Activated naive CD8-positive, alpha-beta T cell treated with anti-CD3 and anti-CD28 coated beads for 36 hours (primary cell): Measurements from ENCODE around the gene MVD. TPM values are rescaled to one million over a fixed set of nuclear protein-coding genes. Genes with fewer than 3 reads are reported as not detected.

ENCODE experiments used
- DNase-seq: peaks from one replicate; pipeline ENCODE4 v3.0.0; 2021
- H3K27ac Mint-ChIP-seq: one replicate; pipeline ENCODE4 v1.8.0; 2022; ENCODE audit warnings: mild to moderate bottlenecking, moderate library complexity, mixed read lengths
- H3K27me3 Mint-ChIP-seq: one replicate; pipeline ENCODE4 v1.8.0; 2022; ENCODE audit warnings: mild to moderate bottlenecking, mixed read lengths
- H3K36me3 Mint-ChIP-seq: one replicate; pipeline ENCODE4 v1.8.0; 2021; ENCODE audit warnings: mild to moderate bottlenecking, mixed read lengths
- H3K4me1 Mint-ChIP-seq: one replicate; pipeline ENCODE4 v1.8.0; 2021; ENCODE audit warnings: mixed read lengths
- H3K4me3 Mint-ChIP-seq: one replicate; pipeline ENCODE4 v1.8.0; 2022; ENCODE audit warnings: mild to moderate bottlenecking, moderate library complexity, mixed read lengths
- H3K9me3 Mint-ChIP-seq: one replicate; pipeline ENCODE4 v1.8.0; 2022; ENCODE audit warnings: mixed read lengths
- total RNA-seq, 2 experiments: library from RNA; stranded (reverse); gene quantifications; one replicate each; pipeline ENCODE4 v1.2.3, GENCODE V29; 2021

Gene MVD
- total RNA-seq, 2 experiments from 2014 or later, result 53.3 to 56.6 TPM

- no peaks in the 10 kb centered on the region for H3K27me3 Mint-ChIP-seq
- DNase-seq, result no peak
- H3K36me3 Mint-ChIP-seq, result peaks cover 7% of the 10 kb centered on the region
- peak overlapping the region; percentile 72 for H3K27ac Mint-ChIP-seq
- peak overlapping the region; percentile 90 for H3K4me3 Mint-ChIP-seq
- H3K9me3 Mint-ChIP-seq, result no peaks in the 10 kb centered on the region
- H3K4me1 Mint-ChIP-seq, result peaks cover 15% of the 10 kb centered on the region
Observed at GRCh38 chr16:88649195-88649923, 13.5 kb downstream of the MVD start.

GRCh38 chr16:88647178-88648070 lies 15.5 kb downstream of the MVD start:
- no peaks in the 10 kb centered on the region for H3K27me3 Mint-ChIP-seq
- no peaks in the 10 kb centered on the region for H3K9me3 Mint-ChIP-seq
- H3K4me3 Mint-ChIP-seq, result no peak overlapping the region
- peaks cover 16% of the 10 kb centered on the region for H3K4me1 Mint-ChIP-seq
- DNase-seq, result no peak
- peaks cover 14% of the 10 kb centered on the region for H3K36me3 Mint-ChIP-seq
- no peak overlapping the region for H3K27ac Mint-ChIP-seq

- H3K4me3 Mint-ChIP-seq, result no peak overlapping the region
- H3K27ac Mint-ChIP-seq, result no peak overlapping the region
- H3K27me3 Mint-ChIP-seq, result no peaks in the 10 kb centered on the region
- peaks cover 14% of the 10 kb centered on the region for H3K4me1 Mint-ChIP-seq
- no peak for DNase-seq
- H3K36me3 Mint-ChIP-seq, result peaks cover 17% of the 10 kb centered on the region
- no peaks in the 10 kb centered on the region for H3K9me3 Mint-ChIP-seq
Observed at GRCh38 chr16:88646345-88647034, 16.4 kb downstream of the MVD start.

- Mint-ChIP-seq H3K4me1 (peaks cover 9% of the 10 kb centered on the region), H3K27me3 (no peaks in the 10 kb centered on the region)
Observed at GRCh38 chr16:88645941-88646340, 16.9 kb downstream of the MVD start.

GRCh38 chr16:88645455-88645854 lies 17.4 kb downstream of the MVD start:
- H3K4me1 Mint-ChIP-seq, result peaks cover 9% of the 10 kb centered on the region
- peaks cover 2% of the 10 kb centered on the region for H3K27me3 Mint-ChIP-seq
- H3K4me3 Mint-ChIP-seq, result no peak overlapping the region
- peaks cover 16% of the 10 kb centered on the region for H3K36me3 Mint-ChIP-seq
- no peaks in the 10 kb centered on the region for H3K9me3 Mint-ChIP-seq
- H3K27ac Mint-ChIP-seq, result no peak overlapping the region
- no peak for DNase-seq

More at GRCh38 chr16:88645941-88646340, 16.9 kb downstream of the MVD start:
- H3K4me3 Mint-ChIP-seq, result no peak overlapping the region
- peaks cover 17% of the 10 kb centered on the region for H3K36me3 Mint-ChIP-seq
- no peak for DNase-seq
- no peak overlapping the region for H3K27ac Mint-ChIP-seq
- H3K9me3 Mint-ChIP-seq, result no peaks in the 10 kb centered on the region

- DNase-seq, result no peak
- Mint-ChIP-seq H3K4me1 (peaks cover 13% of the 10 kb centered on the region), H3K27me3 (peaks cover 13% of the 10 kb centered on the region), H3K9me3 (no peaks in the 10 kb centered on the region), H3K36me3 (peaks cover 11% of the 10 kb centered on the region), H3K27ac (no peak overlapping the region), H3K4me3 (no peak overlapping the region)
Observed at GRCh38 chr16:88643644-88643932, 19.3 kb downstream of the MVD start.

- H3K4me3 Mint-ChIP-seq, result no peak overlapping the region
- DNase-seq, result no peak
- peaks cover 11% of the 10 kb centered on the region for H3K36me3 Mint-ChIP-seq
- peaks cover 17% of the 10 kb centered on the region for H3K4me1 Mint-ChIP-seq
- peaks cover 18% of the 10 kb centered on the region for H3K27me3 Mint-ChIP-seq
- no peaks in the 10 kb centered on the region for H3K9me3 Mint-ChIP-seq
- no peak overlapping the region for H3K27ac Mint-ChIP-seq
Observed at GRCh38 chr16:88642881-88643643, 19.8 kb downstream of the MVD start.

- Mint-ChIP-seq H3K4me1 (peaks cover 32% of the 10 kb centered on the region), H3K27me3 (peaks cover 33% of the 10 kb centered on the region), H3K27ac (no peak overlapping the region), H3K9me3 (peaks cover 2% of the 10 kb centered on the region), H3K4me3 (no peak overlapping the region), H3K36me3 (peaks cover 15% of the 10 kb centered on the region)
- DNase-seq, result no peak
Observed at GRCh38 chr16:88640498-88641247, 22.2 kb downstream of the MVD start.

- peaks cover 2% of the 10 kb centered on the region for H3K9me3 Mint-ChIP-seq
- H3K4me1 Mint-ChIP-seq, result peaks cover 35% of the 10 kb centered on the region
- no peak overlapping the region for H3K4me3 Mint-ChIP-seq
- peaks cover 15% of the 10 kb centered on the region for H3K36me3 Mint-ChIP-seq
- DNase-seq, result no peak
- H3K27ac Mint-ChIP-seq, result no peak overlapping the region
- peaks cover 33% of the 10 kb centered on the region for H3K27me3 Mint-ChIP-seq
Observed at GRCh38 chr16:88640039-88640495, 22.8 kb downstream of the MVD start.

GRCh38 chr16:88639231-88640038 lies 23.5 kb downstream of the MVD start:
- peaks cover 33% of the 10 kb centered on the region for H3K27me3 Mint-ChIP-seq
- H3K9me3 Mint-ChIP-seq, result peaks cover 2% of the 10 kb centered on the region
- H3K4me3 Mint-ChIP-seq, result no peak overlapping the region
- H3K4me1 Mint-ChIP-seq, result peaks cover 34% of the 10 kb centered on the region
- DNase-seq, result no peak
- peaks cover 15% of the 10 kb centered on the region for H3K36me3 Mint-ChIP-seq
- H3K27ac Mint-ChIP-seq, result no peak overlapping the region

GRCh38 chr16:88638323-88639230 lies 24.3 kb downstream of the MVD start, which contains the start of gene IL17C:
TSS of gene IL17C (plus strand) at chr16:88638572. CDS start at chr16:88638642, 70 bp downstream.
- peaks cover 2% of the 10 kb centered on the region for H3K9me3 Mint-ChIP-seq
- DNase-seq, result no peak
- no peak within 1 kb of the TSS for H3K27ac Mint-ChIP-seq
- H3K4me1 Mint-ChIP-seq, result peaks cover 32% of the 10 kb centered on the region
- H3K4me3 Mint-ChIP-seq, result no peak within 1 kb of the TSS
- peaks cover 9% of the 10 kb centered on the region for H3K36me3 Mint-ChIP-seq
- peaks cover 33% of the 10 kb centered on the region for H3K27me3 Mint-ChIP-seq

GRCh38 chr16:88636488-88637265 lies 26.2 kb downstream of the MVD start:
- Mint-ChIP-seq H3K4me1 (peaks cover 33% of the 10 kb centered on the region), H3K9me3 (peaks cover 2% of the 10 kb centered on the region), H3K27ac (no peak overlapping the region), H3K4me3 (no peak overlapping the region), H3K27me3 (peaks cover 33% of the 10 kb centered on the region), H3K36me3 (peaks cover 4% of the 10 kb centered on the region)
- no peak for DNase-seq
